Keratinocyte (primary cell): ENCODE results near the gene OVCH1. TPM values are rescaled to one million over a fixed set of nuclear protein-coding genes. Genes with fewer than 3 reads are reported as not detected.

Source experiments
- DNase-seq: peaks from one replicate; pipeline ENCODE4 v3.0.0-alpha.2; 2011; ENCODE audit warnings: low read depth, missing footprints, low spot score
- FAIRE-seq: peaks from 2 replicates; lab custom pipeline; 2011; peaks lifted over from hg19 to GRCh38; lab: Jason Lieb, UNC
- H2AFZ ChIP-seq: 2 replicates; pipeline ENCODE4 v1.6.0; 2012; ENCODE audit warnings: low read length, control low read depth, inconsistent platforms; ENCODE audit not compliant: control insufficient read depth
- H3K27ac ChIP-seq: 2 replicates; pipeline ENCODE4 v1.5.1; 2011; ENCODE audit warnings: low read length; ENCODE audit not compliant: control insufficient read depth, insufficient read depth
- H3K27me3 ChIP-seq: 3 replicates; pipeline ENCODE4 v1.6.0; 2011; ENCODE audit warnings: low read length; ENCODE audit not compliant: control insufficient read depth, insufficient read depth; ENCODE audit errors: extremely low read depth
- H3K36me3 ChIP-seq, 2 experiments: 2 replicates in 1 of 2; 3 replicates in 1 of 2; pipeline ENCODE4 v1.5.1; 2011; ENCODE audit warnings: low read length in 2 of 2, mild to moderate bottlenecking in 1 of 2; ENCODE audit not compliant: control insufficient read depth in 2 of 2, insufficient read depth in 2 of 2; ENCODE audit errors: extremely low read depth in 1 of 2
- H3K4me1 ChIP-seq: 3 replicates; pipeline ENCODE4 v1.5.1; 2011; ENCODE audit warnings: low read length; ENCODE audit not compliant: control insufficient read depth, insufficient read depth; ENCODE audit errors: extremely low read depth
- H3K4me2 ChIP-seq: 3 replicates; pipeline ENCODE4 v1.6.0; 2011; ENCODE audit warnings: low read depth, low read length; ENCODE audit not compliant: control insufficient read depth, insufficient read depth; ENCODE audit errors: extremely low read depth
- H3K4me3 ChIP-seq, 3 experiments: fragments of 200-600 bp in 1 of 3; sonication (generic) in 1 of 3; 2 replicates in 2 of 3; 3 replicates in 1 of 3; pipeline ENCODE4 v1.5.1; 2011 to 2016; ENCODE audit warnings: low read length in 3 of 3, mild to moderate bottlenecking in 3 of 3, control low read depth in 2 of 3, inconsistent platforms in 1 of 3, low read depth in 1 of 3, mixed read lengths in 1 of 3, mixed run types in 1 of 3, moderate library complexity in 1 of 3; ENCODE audit not compliant: control insufficient read depth in 2 of 3, insufficient read depth in 2 of 3; ENCODE audit errors: extremely low read depth in 1 of 3
- H3K79me2 ChIP-seq: 2 replicates; pipeline ENCODE4 v1.6.0; 2012; ENCODE audit warnings: low read length; ENCODE audit not compliant: control insufficient read depth, insufficient read depth
- H3K9ac ChIP-seq: 3 replicates; pipeline ENCODE4 v1.6.0; 2011; ENCODE audit warnings: low read length; ENCODE audit not compliant: control insufficient read depth, insufficient read depth; ENCODE audit errors: extremely low read depth
- H3K9me1 ChIP-seq: 3 replicates; pipeline ENCODE4 v1.6.0; 2011; ENCODE audit warnings: low read length; ENCODE audit not compliant: control insufficient read depth, insufficient read depth; ENCODE audit errors: extremely low read depth
- H3K9me3 ChIP-seq: 2 replicates; pipeline ENCODE4 v1.5.1; 2012; ENCODE audit warnings: low read depth, low read length; ENCODE audit not compliant: control insufficient read depth
- H4K20me1 ChIP-seq: 3 replicates; pipeline ENCODE4 v1.6.0; 2011; ENCODE audit warnings: low read length; ENCODE audit not compliant: control insufficient read depth, insufficient read depth; ENCODE audit errors: extremely low read depth
- CTCF ChIP-seq, 3 experiments: IDR thresholded peaks in 1 of 3; conservative IDR thresholded peaks in 1 of 3; optimal IDR thresholded peaks in 1 of 3; 2 replicates in 2 of 3; 3 replicates in 1 of 3; pipeline versions ENCODE3 to v1.5.1; 2011; ENCODE audit warnings: low read length in 3 of 3, mild to moderate bottlenecking in 3 of 3, moderate library complexity in 2 of 3, control low read depth in 1 of 3, inconsistent platforms in 1 of 3; ENCODE audit not compliant: insufficient read depth in 2 of 3; ENCODE audit errors: extremely low read depth in 1 of 3
- EZH2 ChIP-seq: IDR thresholded peaks from one replicate; pipeline ENCODE4 v1.6.1; 2012; ENCODE audit warnings: inconsistent platforms, mild to moderate bottlenecking, low read length, moderate library complexity
- dilution Hi-C: fragments of 300-500 bp; cut with MboI; formaldehyde crosslinking; loops from one replicate; pipeline ENCODE4 v1.7.0; 2020; ENCODE audit warnings: low sequenced_read_pairs; ENCODE audit not compliant: extremely low pct_ligation_motif_present
- polyA plus RNA-seq, 5 experiments: library from polyadenylated mRNA; depleted of rRNA in 3 of 5; stranded (reverse) in 3 of 5; stranded (forward) in 1 of 5; unstranded in 1 of 5; fragments of >200 nt; gene quantifications; 1 replicate in 1 of 5; 2 replicates in 3 of 5; 3 replicates in 1 of 5; pipeline versions ENCODE4 v1.2.1 to v1.2.3, GENCODE V29; 2011 to 2012; ENCODE audit warnings: missing spikeins in 2 of 5, low read depth in 1 of 5, low replicate concordance in 1 of 5

Gene OVCH1
- polyA plus RNA-seq, 1 donor (not counting 4 experiments of a cell fraction or from before 2014, with no cell fraction given) = 0.04 TPM

GRCh38 chr12:29528161-29528560, 30.7 kb upstream of the OVCH1 start:
- Histone ChIP-seq H3K4me2 (no peak overlapping the region), H3K4me1 (no peaks in the 10 kb centered on the region), H4K20me1 (no peaks in the 10 kb centered on the region), H3K79me2 (no peaks in the 10 kb centered on the region), H3K4me3 (no peak overlapping the region), H3K36me3 (no peaks in the 10 kb centered on the region), H3K9ac (no peak overlapping the region), H2AFZ (no peak overlapping the region), H3K9me1 (no peaks in the 10 kb centered on the region), H3K27ac (no peak overlapping the region), H3K9me3 (no peaks in the 10 kb centered on the region), H3K27me3 (no peaks in the 10 kb centered on the region)
- dilution Hi-C loops = no loop called here
- no peak for DNase-seq
- TF ChIP-seq CTCF (optimal IDR thresholded peaks at IDR 0.05 in 1 of 3, IDR thresholded peaks at IDR 0.05 in 1 of 3, conservative IDR thresholded peaks at IDR 0.05 in 1 of 3; ENCODE audit: extremely low read depth in 1 of 3, insufficient read depth in 2 of 3, low read length in 3 of 3) = no peak
- no peak for TF ChIP-seq EZH2
- no peak for FAIRE-seq

GRCh38 chr12:29521951-29522350, 24.5 kb upstream of the OVCH1 start:
- Histone ChIP-seq H3K4me1 (no peaks in the 10 kb centered on the region), H3K4me2 (no peak overlapping the region), H3K9me1 (no peaks in the 10 kb centered on the region), H4K20me1 (no peaks in the 10 kb centered on the region), H3K79me2 (no peaks in the 10 kb centered on the region), H2AFZ (no peak overlapping the region), H3K9me3 (no peaks in the 10 kb centered on the region), H3K27ac (no peak overlapping the region), H3K27me3 (no peaks in the 10 kb centered on the region), H3K36me3 (no peaks in the 10 kb centered on the region), H3K4me3 (no peak overlapping the region), H3K9ac (no peak overlapping the region)
- FAIRE-seq = no peak
- no peak for DNase-seq
- dilution Hi-C loops = no loop called here
- TF ChIP-seq EZH2 = no peak
- TF ChIP-seq CTCF (optimal IDR thresholded peaks at IDR 0.05 in 1 of 3, IDR thresholded peaks at IDR 0.05 in 1 of 3, conservative IDR thresholded peaks at IDR 0.05 in 1 of 3; ENCODE audit: extremely low read depth in 1 of 3, insufficient read depth in 2 of 3, low read length in 3 of 3) = no peak
